ENCODE results near the gene LRRC8C.

Gene LRRC8C

GRCh38 chr1:89660224-89661061 lies 27.5 kb downstream of the LRRC8C start:
- Histone ChIP-seq H3K4me1 (ENCODE audit: control insufficient read depth, insufficient read depth, low read length) (no peaks in the 10 kb centered on the region), H3K9ac (ENCODE audit: low read depth, low read length) (no peak overlapping the region)

GRCh38 chr1:89665941-89666340 lies 33.0 kb downstream of the LRRC8C start:
- H3K27ac ChIP-seq (ENCODE audit: low read depth, low read length), result no peak overlapping the region
- no peak overlapping the region for H3K4me3 ChIP-seq (ENCODE audit: low read depth, low read length)
- H3K9me3 ChIP-seq (ENCODE audit: control insufficient read depth, insufficient read depth, low read length), result no peaks in the 10 kb centered on the region
- H3K36me3 ChIP-seq (ENCODE audit: control insufficient read depth, insufficient read depth, low read length), result no peaks in the 10 kb centered on the region
- no peaks in the 10 kb centered on the region for H3K27me3 ChIP-seq (ENCODE audit: control insufficient read depth, insufficient read depth, low read length)
- no peaks in the 10 kb centered on the region for H3K4me1 ChIP-seq (ENCODE audit: control insufficient read depth, insufficient read depth, low read length)
- H3K9ac ChIP-seq (ENCODE audit: low read depth, low read length), result no peak overlapping the region

More at GRCh38 chr1:89660224-89661061, 27.5 kb downstream of the LRRC8C start:
- Histone ChIP-seq H3K4me3 (ENCODE audit: low read depth, low read length) (no peak overlapping the region), H3K27me3 (ENCODE audit: control insufficient read depth, insufficient read depth, low read length) (no peaks in the 10 kb centered on the region), H3K9me3 (ENCODE audit: control insufficient read depth, insufficient read depth, low read length) (no peaks in the 10 kb centered on the region), H3K36me3 (ENCODE audit: control insufficient read depth, insufficient read depth, low read length) (no peaks in the 10 kb centered on the region), H3K27ac (ENCODE audit: low read depth, low read length) (no peak overlapping the region)

DNA sequence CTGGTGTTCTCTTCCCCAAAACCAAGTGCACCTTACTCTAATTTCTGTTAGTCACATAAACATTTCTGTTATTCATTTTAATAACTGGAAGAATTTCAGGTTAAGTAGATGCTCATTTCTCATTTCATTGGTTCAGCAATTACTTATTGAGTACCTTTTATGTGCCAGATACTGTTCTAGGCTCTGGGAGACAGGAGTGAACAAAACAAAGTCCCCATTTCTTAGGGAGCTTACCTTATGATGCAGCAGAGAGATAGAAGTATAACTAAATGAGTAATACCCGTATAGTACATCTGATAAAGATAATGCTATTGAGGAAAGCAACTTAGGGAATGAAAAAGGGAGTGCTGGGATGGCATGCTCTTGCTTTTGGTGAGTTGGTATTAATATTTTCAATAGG lies 33.7 kb downstream of the LRRC8C start:
- Histone ChIP-seq H3K9ac (ENCODE audit: low read depth, low read length) (no peak overlapping the region), H3K27ac (ENCODE audit: low read depth, low read length) (no peak overlapping the region), H3K4me3 (ENCODE audit: low read depth, low read length) (no peak overlapping the region), H3K4me1 (ENCODE audit: control insufficient read depth, insufficient read depth, low read length) (no peaks in the 10 kb centered on the region), H3K27me3 (ENCODE audit: control insufficient read depth, insufficient read depth, low read length) (no peaks in the 10 kb centered on the region), H3K36me3 (ENCODE audit: control insufficient read depth, insufficient read depth, low read length) (no peaks in the 10 kb centered on the region), H3K9me3 (ENCODE audit: control insufficient read depth, insufficient read depth, low read length) (no peaks in the 10 kb centered on the region)

DNA sequence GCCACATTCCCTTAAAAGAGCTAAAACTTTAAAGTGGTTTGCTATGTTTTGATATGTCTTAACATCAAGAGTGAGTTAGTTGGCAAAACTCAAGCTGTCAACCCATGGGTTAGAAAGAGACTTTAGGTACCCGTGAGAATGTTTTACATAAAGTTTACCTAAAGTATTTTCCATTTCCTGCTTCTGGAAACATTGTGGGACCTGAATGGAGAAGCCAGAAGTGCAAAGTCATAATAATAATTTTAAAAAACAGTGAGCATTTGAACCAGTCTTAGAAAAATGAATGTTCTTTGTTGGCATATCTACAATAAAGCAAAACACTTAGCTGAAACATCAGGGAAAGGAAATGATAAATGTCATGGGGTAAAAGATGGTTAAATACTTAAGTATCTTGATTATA lies 34.8 kb downstream of the LRRC8C start:
- H3K27ac ChIP-seq (ENCODE audit: low read depth, low read length), result no peak overlapping the region
- H3K9me3 ChIP-seq (ENCODE audit: control insufficient read depth, insufficient read depth, low read length), result no peaks in the 10 kb centered on the region
- H3K4me3 ChIP-seq (ENCODE audit: low read depth, low read length), result no peak overlapping the region
- H3K9ac ChIP-seq (ENCODE audit: low read depth, low read length), result no peak overlapping the region
- H3K27me3 ChIP-seq (ENCODE audit: control insufficient read depth, insufficient read depth, low read length), result no peaks in the 10 kb centered on the region
- no peaks in the 10 kb centered on the region for H3K36me3 ChIP-seq (ENCODE audit: control insufficient read depth, insufficient read depth, low read length)
- no peaks in the 10 kb centered on the region for H3K4me1 ChIP-seq (ENCODE audit: control insufficient read depth, insufficient read depth, low read length)

GRCh38 chr1:89668961-89669360 lies 36.0 kb downstream of the LRRC8C start:
- Histone ChIP-seq H3K9ac (ENCODE audit: low read depth, low read length) (no peak overlapping the region), H3K4me1 (ENCODE audit: control insufficient read depth, insufficient read depth, low read length) (no peaks in the 10 kb centered on the region), H3K27ac (ENCODE audit: low read depth, low read length) (no peak overlapping the region)

GRCh38 chr1:89669441-89669840 lies 36.5 kb downstream of the LRRC8C start:
- Histone ChIP-seq H3K36me3 (ENCODE audit: control insufficient read depth, insufficient read depth, low read length) (no peaks in the 10 kb centered on the region), H3K9me3 (ENCODE audit: control insufficient read depth, insufficient read depth, low read length) (no peaks in the 10 kb centered on the region), H3K9ac (ENCODE audit: low read depth, low read length) (no peak overlapping the region), H3K4me1 (ENCODE audit: control insufficient read depth, insufficient read depth, low read length) (no peaks in the 10 kb centered on the region), H3K4me3 (ENCODE audit: low read depth, low read length) (no peak overlapping the region), H3K27ac (ENCODE audit: low read depth, low read length) (no peak overlapping the region), H3K27me3 (ENCODE audit: control insufficient read depth, insufficient read depth, low read length) (no peaks in the 10 kb centered on the region)

More at GRCh38 chr1:89668961-89669360, 36.0 kb downstream of the LRRC8C start:
- Histone ChIP-seq H3K27me3 (ENCODE audit: control insufficient read depth, insufficient read depth, low read length) (no peaks in the 10 kb centered on the region), H3K9me3 (ENCODE audit: control insufficient read depth, insufficient read depth, low read length) (no peaks in the 10 kb centered on the region), H3K36me3 (ENCODE audit: control insufficient read depth, insufficient read depth, low read length) (no peaks in the 10 kb centered on the region), H3K4me3 (ENCODE audit: low read depth, low read length) (no peak overlapping the region)

DNA sequence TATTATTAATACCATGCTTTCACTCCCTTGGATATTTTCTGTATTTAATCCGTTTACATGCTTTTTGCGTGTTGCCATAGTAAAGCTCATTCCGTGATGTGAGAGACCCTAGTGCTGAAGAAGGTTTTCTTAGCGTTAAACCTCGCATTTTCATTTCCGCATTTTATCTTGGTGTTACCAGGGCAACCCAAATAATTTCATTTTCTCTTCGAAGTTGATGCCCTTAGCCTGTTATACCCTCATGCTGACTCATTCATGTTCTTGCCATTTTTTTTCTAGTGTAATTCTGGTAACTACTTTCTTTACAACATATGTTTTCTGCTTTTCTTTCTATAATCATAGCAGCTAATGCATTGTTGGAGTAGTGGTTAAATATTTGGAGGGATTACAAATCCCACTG lies 37.2 kb downstream of the LRRC8C start:
- Histone ChIP-seq H3K27ac (ENCODE audit: low read depth, low read length) (no peak overlapping the region), H3K4me3 (ENCODE audit: low read depth, low read length) (no peak overlapping the region), H3K9ac (ENCODE audit: low read depth, low read length) (no peak overlapping the region)

GRCh38 chr1:89670711-89671110 lies 37.8 kb downstream of the LRRC8C start:
- Histone ChIP-seq H3K27me3 (ENCODE audit: control insufficient read depth, insufficient read depth, low read length) (no peaks in the 10 kb centered on the region), H3K36me3 (ENCODE audit: control insufficient read depth, insufficient read depth, low read length) (no peaks in the 10 kb centered on the region), H3K4me3 (ENCODE audit: low read depth, low read length) (no peak overlapping the region), H3K9ac (ENCODE audit: low read depth, low read length) (no peak overlapping the region), H3K27ac (ENCODE audit: low read depth, low read length) (no peak overlapping the region), H3K4me1 (ENCODE audit: control insufficient read depth, insufficient read depth, low read length) (no peaks in the 10 kb centered on the region), H3K9me3 (ENCODE audit: control insufficient read depth, insufficient read depth, low read length) (no peaks in the 10 kb centered on the region)

More for the DNA sequence above, 37.2 kb downstream of the LRRC8C start:
- H3K9me3 ChIP-seq (ENCODE audit: control insufficient read depth, insufficient read depth, low read length), result no peaks in the 10 kb centered on the region
- no peaks in the 10 kb centered on the region for H3K36me3 ChIP-seq (ENCODE audit: control insufficient read depth, insufficient read depth, low read length)
- no peaks in the 10 kb centered on the region for H3K27me3 ChIP-seq (ENCODE audit: control insufficient read depth, insufficient read depth, low read length)
- no peaks in the 10 kb centered on the region for H3K4me1 ChIP-seq (ENCODE audit: control insufficient read depth, insufficient read depth, low read length)

- no peaks in the 10 kb centered on the region for H3K36me3 ChIP-seq (ENCODE audit: control insufficient read depth, insufficient read depth, low read length)
- no peaks in the 10 kb centered on the region for H3K27me3 ChIP-seq (ENCODE audit: control insufficient read depth, insufficient read depth, low read length)
- H3K27ac ChIP-seq (ENCODE audit: low read depth, low read length), result no peak overlapping the region
- no peak overlapping the region for H3K9ac ChIP-seq (ENCODE audit: low read depth, low read length)
- no peaks in the 10 kb centered on the region for H3K9me3 ChIP-seq (ENCODE audit: control insufficient read depth, insufficient read depth, low read length)
- H3K4me1 ChIP-seq (ENCODE audit: control insufficient read depth, insufficient read depth, low read length), result no peaks in the 10 kb centered on the region
- H3K4me3 ChIP-seq (ENCODE audit: low read depth, low read length), result no peak overlapping the region
These were observed 39.0 kb downstream of the LRRC8C start for GRCh38 chr1:89671775-89672488.

GRCh38 chr1:89672489-89673183 lies 39.7 kb downstream of the LRRC8C start:
- Histone ChIP-seq H3K4me1 (ENCODE audit: control insufficient read depth, insufficient read depth, low read length) (no peaks in the 10 kb centered on the region), H3K27ac (ENCODE audit: low read depth, low read length) (no peak overlapping the region), H3K9me3 (ENCODE audit: control insufficient read depth, insufficient read depth, low read length) (no peaks in the 10 kb centered on the region)

GRCh38 chr1:89673251-89673650 lies 40.3 kb downstream of the LRRC8C start:
- Histone ChIP-seq H3K27ac (ENCODE audit: low read depth, low read length) (no peak overlapping the region), H3K36me3 (ENCODE audit: control insufficient read depth, insufficient read depth, low read length) (no peaks in the 10 kb centered on the region), H3K4me3 (ENCODE audit: low read depth, low read length) (no peak overlapping the region), H3K4me1 (ENCODE audit: control insufficient read depth, insufficient read depth, low read length) (no peaks in the 10 kb centered on the region; the same call in 1 of the 2 replicates), H3K27me3 (ENCODE audit: control insufficient read depth, insufficient read depth, low read length) (no peaks in the 10 kb centered on the region), H3K9me3 (ENCODE audit: control insufficient read depth, insufficient read depth, low read length) (no peaks in the 10 kb centered on the region), H3K9ac (ENCODE audit: low read depth, low read length) (no peak overlapping the region)

More at GRCh38 chr1:89672489-89673183, 39.7 kb downstream of the LRRC8C start:
- H3K4me3 ChIP-seq (ENCODE audit: low read depth, low read length), result no peak overlapping the region
- H3K27me3 ChIP-seq (ENCODE audit: control insufficient read depth, insufficient read depth, low read length), result no peaks in the 10 kb centered on the region
- H3K9ac ChIP-seq (ENCODE audit: low read depth, low read length), result no peak overlapping the region
- no peaks in the 10 kb centered on the region for H3K36me3 ChIP-seq (ENCODE audit: control insufficient read depth, insufficient read depth, low read length)

Measured in HUES48 (cell line).